ENCODE data around the gene TMEFF2. TPM values are rescaled to one million over a fixed set of nuclear protein-coding genes. Genes with fewer than 3 reads are reported as not detected.

TMEFF2 gene
- total RNA-seq, 6 experiments from 2014 or later = 0.18 to 0.25 (median 0.22) TPM; not detected in 3

DNA sequence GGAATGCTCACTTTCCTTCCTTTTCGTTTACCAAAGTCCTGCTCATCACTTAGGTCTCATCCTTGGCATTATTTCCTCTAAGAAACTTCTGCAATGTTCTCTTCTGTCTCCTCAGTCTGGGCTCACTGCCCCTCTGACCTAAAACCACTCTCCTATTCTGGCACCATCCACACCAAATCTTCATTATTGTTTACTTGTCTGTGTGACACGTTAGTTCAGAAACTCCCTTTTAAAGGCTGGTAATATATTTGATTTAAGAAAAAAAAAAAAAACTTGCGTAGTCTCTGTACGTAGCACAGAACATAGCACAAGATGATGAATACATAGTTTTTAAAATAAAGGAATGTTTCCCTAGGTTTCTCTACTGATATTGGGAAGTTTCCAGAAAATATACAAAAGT, 229.0 kb downstream of the TMEFF2 start:
- no peaks in the 10 kb centered on the region for H3K9me3 Mint-ChIP-seq
- peaks cover 1% of the 10 kb centered on the region for H3K27me3 Mint-ChIP-seq (ENCODE audit: insufficient read depth)
- peaks cover 14% of the 10 kb centered on the region for H3K4me1 Mint-ChIP-seq (ENCODE audit: low read depth)
- TF ChIP-seq, protein P1, sequence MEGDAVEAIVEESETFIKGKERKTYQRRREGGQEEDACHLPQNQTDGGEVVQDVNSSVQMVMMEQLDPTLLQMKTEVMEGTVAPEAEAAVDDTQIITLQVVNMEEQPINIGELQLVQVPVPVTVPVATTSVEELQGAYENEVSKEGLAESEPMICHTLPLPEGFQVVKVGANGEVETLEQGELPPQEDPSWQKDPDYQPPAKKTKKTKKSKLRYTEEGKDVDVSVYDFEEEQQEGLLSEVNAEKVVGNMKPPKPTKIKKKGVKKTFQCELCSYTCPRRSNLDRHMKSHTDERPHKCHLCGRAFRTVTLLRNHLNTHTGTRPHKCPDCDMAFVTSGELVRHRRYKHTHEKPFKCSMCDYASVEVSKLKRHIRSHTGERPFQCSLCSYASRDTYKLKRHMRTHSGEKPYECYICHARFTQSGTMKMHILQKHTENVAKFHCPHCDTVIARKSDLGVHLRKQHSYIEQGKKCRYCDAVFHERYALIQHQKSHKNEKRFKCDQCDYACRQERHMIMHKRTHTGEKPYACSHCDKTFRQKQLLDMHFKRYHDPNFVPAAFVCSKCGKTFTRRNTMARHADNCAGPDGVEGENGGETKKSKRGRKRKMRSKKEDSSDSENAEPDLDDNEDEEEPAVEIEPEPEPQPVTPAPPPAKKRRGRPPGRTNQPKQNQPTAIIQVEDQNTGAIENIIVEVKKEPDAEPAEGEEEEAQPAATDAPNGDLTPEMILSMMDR (IDR thresholded peaks at IDR 0.05) = no peak
- no peaks in the 10 kb centered on the region for H3K36me3 Mint-ChIP-seq (ENCODE audit: low read depth)
- H3K27ac Mint-ChIP-seq = no peak overlapping the region
- no peak for DNase-seq
- H3K4me3 Mint-ChIP-seq = no peak overlapping the region

DNA sequence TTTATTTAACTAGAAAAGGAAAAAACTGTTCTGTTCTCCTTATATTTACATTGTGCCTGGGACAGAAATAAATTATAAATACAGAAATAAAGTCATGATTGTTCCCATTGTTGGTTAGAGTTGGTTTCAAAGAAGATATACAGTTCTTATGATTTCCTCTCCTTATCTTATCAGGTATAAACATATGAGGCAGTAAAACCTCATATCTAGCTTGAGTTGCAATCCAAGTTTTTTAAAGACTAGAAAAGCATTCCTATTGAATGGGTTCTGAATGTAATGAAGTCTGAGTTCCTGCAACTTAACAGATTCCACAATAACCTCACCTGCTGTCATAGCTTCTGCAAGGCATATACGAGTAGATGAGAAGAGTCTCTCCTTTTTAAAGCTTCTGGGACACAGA, 233.2 kb downstream of the TMEFF2 start:
- Mint-ChIP-seq H3K27me3 (ENCODE audit: insufficient read depth) (peaks cover 3% of the 10 kb centered on the region; the same call in 1 of the 2 replicates), H3K4me1 (ENCODE audit: low read depth) (peaks cover 21% of the 10 kb centered on the region), H3K36me3 (ENCODE audit: low read depth) (no peaks in the 10 kb centered on the region), H3K9me3 (no peaks in the 10 kb centered on the region), H3K4me3 (no peak overlapping the region), H3K27ac (no peak overlapping the region)
- no peak for DNase-seq
- TF ChIP-seq, protein P1 (IDR thresholded peaks at IDR 0.05) = no peak

DNA sequence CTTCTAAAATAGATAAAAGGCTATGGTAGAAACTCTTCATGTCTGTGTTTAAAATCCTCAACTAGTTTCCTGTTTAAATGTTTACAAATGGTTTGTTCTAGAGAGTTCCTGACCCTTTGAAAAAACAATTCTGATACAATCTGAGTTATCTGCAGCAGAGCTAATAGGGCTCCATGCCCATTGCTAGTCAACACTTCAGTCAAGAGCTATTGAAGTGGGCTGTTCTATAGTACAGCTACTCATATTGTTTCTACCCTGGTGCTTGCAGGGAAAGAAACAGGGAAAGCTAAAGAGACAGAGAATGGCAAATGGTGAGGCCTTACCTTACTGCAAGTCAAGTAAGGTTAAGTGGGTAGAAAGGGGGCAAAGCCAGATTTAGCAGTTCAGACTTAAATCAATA, 235.5 kb downstream of the TMEFF2 start:
- no peak for DNase-seq
- no peaks in the 10 kb centered on the region for H3K36me3 Mint-ChIP-seq (ENCODE audit: low read depth)
- H3K4me1 Mint-ChIP-seq (ENCODE audit: low read depth) = peaks cover 13% of the 10 kb centered on the region
- peaks cover 1% of the 10 kb centered on the region; the same call in 1 of the 2 replicates for H3K27me3 Mint-ChIP-seq (ENCODE audit: insufficient read depth)
- no peaks in the 10 kb centered on the region for H3K9me3 Mint-ChIP-seq
- no peak overlapping the region for H3K27ac Mint-ChIP-seq
- no peak overlapping the region for H3K4me3 Mint-ChIP-seq
- TF ChIP-seq, protein P1 (IDR thresholded peaks at IDR 0.05) = no peak

DNA sequence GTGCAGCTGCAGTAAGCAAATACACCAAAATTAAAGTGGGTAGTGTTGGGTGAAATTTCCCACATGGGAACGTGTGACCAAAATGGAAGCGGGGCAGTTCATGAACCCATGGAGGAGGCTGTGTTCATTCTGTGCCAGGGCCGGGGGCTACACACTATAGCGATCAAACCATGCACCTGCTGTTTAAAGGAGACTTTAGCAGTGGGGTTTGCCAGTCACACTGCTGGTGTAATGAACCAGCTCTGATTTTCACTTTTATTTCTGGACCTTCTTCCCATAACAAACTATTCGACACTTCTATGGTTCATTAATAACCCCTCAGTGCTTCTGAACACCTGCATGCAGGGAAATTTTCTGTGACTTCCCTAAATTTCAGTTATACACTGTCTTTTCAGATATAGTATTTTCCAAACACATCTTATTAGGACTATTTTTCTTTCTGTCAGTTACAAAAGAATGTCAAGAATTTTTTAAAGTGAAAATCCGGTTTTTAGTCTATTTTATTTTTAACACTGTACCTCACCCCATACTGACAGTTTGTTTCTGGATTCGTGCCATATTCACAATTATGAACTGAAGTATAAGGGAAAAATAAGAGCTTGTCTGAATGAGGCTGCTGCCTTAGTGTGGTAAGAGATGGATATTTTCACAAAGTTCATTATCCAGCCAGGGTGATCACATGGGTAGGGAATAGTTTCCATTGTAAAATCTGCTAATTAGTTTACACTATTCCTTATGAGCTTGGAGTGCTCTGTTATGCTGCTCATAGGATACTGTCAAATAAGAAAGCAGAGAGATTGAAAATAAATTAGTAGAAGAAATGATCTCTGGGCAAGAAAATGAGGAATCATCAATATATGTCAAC, 236.5 kb downstream of the TMEFF2 start:
- H3K4me1 Mint-ChIP-seq (ENCODE audit: low read depth) = peaks cover 14% of the 10 kb centered on the region
- DNase-seq = no peak
- H3K9me3 Mint-ChIP-seq = no peaks in the 10 kb centered on the region
- H3K27me3 Mint-ChIP-seq (ENCODE audit: insufficient read depth) = peaks cover 1% of the 10 kb centered on the region; the same call in 1 of the 2 replicates
- TF ChIP-seq, protein P1 (IDR thresholded peaks at IDR 0.05) = no peak
- no peak overlapping the region for H3K4me3 Mint-ChIP-seq
- H3K27ac Mint-ChIP-seq = no peak overlapping the region
- H3K36me3 Mint-ChIP-seq (ENCODE audit: low read depth) = no peaks in the 10 kb centered on the region

DNA sequence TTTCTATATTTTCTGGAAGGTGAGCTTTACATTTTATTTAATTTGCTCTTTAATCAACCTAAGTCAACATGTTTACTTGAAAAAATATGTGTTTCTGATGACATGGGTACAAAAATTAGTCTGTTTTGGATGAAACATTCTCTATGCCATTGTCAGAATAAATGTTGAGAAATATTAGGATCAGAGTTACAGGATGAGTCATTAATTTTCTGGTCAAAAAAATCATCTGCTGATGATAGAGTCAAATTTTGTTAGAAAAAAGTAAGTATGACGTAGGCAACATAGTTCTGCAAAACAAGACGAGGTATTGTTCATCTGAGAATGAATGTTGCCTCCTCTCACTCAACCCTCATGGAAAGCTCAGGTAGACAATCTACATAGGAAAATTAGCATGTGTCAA, 240.3 kb downstream of the TMEFF2 start:
- peaks cover 32% of the 10 kb centered on the region for H3K4me1 Mint-ChIP-seq (ENCODE audit: low read depth)
- H3K4me3 Mint-ChIP-seq = no peak overlapping the region
- TF ChIP-seq, protein P1 (IDR thresholded peaks at IDR 0.05) = no peak
- no peaks in the 10 kb centered on the region for H3K36me3 Mint-ChIP-seq (ENCODE audit: low read depth)
- no peak for DNase-seq
- H3K9me3 Mint-ChIP-seq = no peaks in the 10 kb centered on the region
- H3K27ac Mint-ChIP-seq = no peak overlapping the region
- H3K27me3 Mint-ChIP-seq (ENCODE audit: insufficient read depth) = no peaks in the 10 kb centered on the region
